NCI-H2081 treated with DMSO at 0.1 percent for 48 hours (cell line): ENCODE results near the gene PLSCR4.
"Not testable (repeated sequence)": the region's sequence is repeated elsewhere in the genome, so short reads cannot be mapped to it uniquely, and the experiment has no call there.

ENCODE experiments used
- DNase-seq: peaks from one replicate; lab custom pipeline; 2025; lab: John Stamatoyannopoulos, UW

Gene PLSCR4, protein sequence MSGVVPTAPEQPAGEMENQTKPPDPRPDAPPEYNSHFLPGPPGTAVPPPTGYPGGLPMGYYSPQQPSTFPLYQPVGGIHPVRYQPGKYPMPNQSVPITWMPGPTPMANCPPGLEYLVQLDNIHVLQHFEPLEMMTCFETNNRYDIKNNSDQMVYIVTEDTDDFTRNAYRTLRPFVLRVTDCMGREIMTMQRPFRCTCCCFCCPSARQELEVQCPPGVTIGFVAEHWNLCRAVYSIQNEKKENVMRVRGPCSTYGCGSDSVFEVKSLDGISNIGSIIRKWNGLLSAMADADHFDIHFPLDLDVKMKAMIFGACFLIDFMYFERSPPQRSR

DNA sequence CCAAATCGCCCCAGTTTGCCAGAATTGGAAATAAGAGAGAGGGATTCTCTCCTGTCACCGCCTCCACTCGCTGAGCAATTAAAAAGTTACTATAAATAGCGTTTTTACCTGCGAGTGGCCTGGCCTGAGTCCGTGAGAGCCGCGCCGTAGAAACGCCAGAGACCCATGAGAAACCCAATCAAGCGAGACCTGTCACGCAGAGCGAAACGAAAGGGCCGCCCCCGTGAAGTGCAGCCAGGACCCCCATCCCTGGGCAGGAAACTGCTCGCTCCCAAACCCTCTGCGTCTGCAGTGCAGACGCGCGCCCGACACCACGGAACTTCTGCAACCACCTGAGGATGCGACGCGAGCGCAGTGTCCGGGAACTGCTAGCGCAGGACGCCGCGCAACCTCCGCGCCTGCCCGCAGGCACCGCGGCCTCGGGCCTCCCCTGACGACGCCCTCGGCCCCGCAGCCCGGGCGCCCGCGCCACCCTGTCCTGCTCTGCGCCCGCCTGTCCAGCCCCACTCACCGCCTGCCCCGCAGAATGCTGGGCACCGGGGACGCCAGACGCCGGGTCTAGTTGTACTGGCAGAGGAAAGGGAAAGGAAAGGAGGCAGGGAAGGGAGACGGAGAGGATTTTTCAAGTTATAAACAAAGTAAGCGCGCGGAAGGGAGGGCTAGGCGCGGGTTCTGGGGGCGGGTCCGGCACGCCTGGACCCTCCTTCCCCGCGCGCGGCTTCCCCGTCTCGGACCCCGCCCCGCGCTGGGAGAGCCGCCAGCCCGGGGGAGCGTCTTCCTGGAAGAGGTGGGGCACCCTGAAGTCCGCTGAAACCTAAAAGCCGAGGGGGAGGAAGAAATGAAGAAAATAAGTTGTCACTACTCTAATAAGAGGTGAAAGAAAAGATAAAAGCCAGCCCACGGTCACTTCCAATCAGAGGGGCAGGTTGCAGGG is at the start of gene PLSCR4:
TSS of gene PLSCR4 (minus strand) at position 657 of the 934 bp plus-strand sequence. CDS start 29,034 bp downstream, outside the sequence.
- no peak for DNase-seq

DNA sequence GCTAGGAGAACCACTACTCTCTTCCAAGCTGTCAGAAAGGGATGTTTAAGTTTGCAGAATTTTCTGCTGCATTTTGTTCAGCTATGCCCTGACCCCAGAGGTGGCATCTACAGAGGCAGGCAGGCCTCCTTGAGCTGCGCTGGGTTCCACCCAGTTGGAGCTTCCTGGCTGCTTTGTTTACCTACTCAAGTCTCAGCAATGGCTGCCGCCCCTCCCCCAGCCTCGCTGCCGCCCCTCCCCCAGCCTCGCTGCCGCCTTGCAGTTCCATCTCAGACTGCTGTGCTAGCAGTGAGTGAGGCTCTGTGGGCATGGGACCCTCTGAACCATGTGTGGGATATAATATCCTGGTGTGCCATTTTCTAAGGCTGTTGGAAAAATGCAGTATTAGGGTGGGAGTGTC is 42.5 kb upstream of the PLSCR4 start:
- not testable (repeated sequence) for DNase-seq

DNA sequence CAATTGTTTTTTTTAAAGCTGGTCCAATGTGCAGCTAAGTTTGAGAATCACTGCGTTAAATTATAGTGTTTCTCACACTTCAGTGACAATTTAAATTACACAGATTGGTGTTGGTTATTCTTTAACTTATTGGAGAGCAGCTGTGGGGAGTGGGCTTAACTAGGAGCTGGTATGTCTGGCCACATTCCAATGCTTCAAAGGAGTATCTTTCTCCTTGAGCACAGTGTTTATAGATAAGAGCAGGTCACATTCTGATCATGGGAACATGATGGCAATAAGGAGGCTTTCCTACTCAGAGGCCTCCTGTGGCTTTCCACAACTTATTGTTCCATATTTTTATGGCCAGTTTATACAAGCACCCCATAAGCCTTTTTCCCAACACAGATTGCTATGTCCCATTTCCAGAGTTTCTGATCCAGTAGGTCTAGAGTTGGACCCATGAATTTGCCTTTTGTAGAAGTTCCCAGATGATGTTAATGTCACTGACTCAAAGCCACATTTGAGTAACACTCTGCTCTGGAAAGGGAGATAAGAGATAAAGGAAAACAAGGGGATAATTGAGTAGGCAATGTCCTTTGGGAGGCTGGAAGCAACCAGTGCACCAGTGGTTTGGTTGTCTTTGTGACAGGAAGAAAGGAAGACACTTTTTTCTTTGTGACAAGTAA is 33.0 kb upstream of the PLSCR4 start:
- no peak for DNase-seq

DNA sequence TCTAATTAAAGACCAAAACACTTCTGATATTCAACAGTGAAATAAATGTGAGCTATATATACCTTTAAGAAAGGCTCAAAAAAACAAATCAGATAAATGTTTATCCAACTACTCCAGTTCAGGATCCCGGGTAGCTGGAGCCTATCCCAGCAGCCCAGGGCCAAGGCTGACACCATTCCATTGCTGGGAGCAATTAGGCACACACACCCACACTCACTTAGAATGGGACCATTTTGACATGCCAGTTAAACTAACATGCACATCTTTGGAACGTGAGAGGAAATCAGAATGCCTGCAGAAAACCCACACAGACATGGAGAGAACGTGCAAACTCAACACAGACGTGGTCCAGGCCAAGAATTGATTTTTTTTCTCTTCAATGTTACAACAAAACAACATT is 30.0 kb upstream of the PLSCR4 start:
- no peak for DNase-seq

DNA sequence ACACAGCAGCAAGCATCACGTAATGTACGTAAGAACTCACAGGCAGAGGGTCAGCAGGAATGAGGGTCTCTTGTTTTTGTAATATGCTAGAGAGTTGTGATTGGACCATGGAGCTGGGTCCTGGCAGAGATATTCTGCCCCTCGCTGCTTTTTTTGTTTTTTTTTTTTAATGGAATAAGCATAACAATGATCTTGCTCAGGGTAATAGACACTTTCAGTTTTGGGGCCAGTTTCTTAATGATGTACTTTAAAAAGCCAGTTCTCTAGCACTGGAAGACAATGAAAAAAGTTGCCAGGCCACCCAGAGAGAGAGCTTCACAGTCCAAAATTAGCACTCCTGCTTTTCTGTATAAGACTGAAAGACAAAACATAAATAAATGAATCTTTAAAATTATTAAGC is 29.0 kb upstream of the PLSCR4 start:
- DNase-seq: no peak

DNA sequence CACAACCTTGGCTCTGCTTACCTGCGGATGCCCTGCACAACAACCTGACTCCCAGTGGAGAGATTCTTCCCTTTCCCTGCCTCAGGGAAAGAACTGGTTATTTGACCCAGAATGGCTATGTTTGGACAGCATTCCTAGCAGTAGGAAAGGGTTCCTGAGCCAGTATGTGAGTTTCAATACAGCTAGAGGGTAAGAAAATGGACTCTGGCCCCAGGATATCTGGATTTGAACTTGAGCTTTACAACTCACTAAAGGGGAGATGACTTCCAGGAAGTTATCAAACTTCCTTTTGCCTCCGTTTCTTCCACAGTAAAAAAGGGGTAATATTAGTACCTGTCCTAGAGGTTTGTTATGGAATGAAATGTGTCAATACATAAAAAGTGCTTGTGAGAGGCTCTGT is 28.1 kb upstream of the PLSCR4 start:
- DNase-seq: no peak

DNA sequence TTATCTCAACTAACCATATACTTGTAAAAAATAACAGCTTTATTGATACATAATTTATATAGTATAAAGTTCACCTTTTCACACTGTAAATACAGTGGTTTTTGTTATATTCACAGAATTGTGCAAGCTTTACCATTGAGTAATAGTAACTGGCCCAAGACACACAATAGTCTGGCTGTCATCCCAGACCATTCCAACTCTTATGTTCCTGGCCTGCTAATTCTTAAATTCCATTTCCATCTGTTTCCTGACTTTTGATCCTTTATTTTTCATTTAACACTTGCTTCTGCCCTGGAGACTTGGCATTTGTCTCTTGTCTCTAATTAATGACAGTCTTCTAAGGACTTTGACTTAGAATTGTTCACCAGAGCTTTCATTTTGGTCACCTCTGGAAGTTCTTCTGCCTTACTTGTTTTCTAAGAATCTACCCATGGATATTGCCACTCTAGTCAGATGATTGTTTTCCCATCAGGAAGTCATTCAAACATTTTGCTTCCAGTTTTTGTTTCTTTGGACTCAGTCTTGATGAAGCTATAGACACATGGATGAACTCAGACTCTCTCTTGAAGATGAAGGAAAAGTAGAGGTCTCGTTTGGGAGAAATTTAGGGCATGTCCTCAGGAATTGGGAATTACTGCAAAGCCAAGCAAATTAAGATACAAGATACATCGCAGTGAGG is 27.2 kb upstream of the PLSCR4 start:
- no peak for DNase-seq

DNA sequence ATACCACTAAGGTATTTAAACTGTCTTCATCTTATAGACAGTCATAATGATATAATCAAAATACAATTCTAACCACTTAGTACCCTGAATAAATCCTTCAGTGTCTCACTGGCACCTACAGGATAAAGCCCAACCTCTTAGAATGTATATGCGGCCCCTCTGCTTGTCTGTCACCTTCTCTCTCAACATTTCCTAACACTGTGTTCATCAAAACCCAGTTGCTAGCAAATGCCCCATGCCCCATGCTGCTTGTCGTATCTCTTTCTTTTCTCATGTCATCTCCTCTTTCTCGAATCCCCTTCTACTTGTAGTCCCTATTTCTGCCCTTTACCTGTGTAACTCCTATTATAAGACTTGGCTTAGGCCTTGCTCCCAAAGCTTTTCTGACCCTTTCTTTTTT is 24.6 kb upstream of the PLSCR4 start:
- no peak for DNase-seq

DNA sequence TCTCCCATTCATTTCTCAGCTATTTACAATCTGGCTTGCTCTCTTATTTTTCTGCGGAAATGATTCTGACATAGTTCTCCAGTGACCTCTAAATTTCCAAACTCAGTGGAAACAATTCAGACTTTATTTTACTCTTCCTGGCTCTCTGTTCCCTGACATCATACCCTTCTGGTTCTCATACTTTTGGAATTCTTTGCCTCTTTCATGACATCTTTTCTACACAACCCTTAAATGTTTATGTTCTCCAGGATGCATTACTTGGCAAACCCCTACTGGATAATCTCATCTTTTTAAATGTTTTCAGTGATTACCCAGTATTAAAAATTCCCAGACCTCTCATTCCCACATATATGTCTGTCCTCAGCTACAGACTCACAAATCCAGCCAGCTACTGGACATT is 23.9 kb upstream of the PLSCR4 start:
- DNase-seq: no peak

DNA sequence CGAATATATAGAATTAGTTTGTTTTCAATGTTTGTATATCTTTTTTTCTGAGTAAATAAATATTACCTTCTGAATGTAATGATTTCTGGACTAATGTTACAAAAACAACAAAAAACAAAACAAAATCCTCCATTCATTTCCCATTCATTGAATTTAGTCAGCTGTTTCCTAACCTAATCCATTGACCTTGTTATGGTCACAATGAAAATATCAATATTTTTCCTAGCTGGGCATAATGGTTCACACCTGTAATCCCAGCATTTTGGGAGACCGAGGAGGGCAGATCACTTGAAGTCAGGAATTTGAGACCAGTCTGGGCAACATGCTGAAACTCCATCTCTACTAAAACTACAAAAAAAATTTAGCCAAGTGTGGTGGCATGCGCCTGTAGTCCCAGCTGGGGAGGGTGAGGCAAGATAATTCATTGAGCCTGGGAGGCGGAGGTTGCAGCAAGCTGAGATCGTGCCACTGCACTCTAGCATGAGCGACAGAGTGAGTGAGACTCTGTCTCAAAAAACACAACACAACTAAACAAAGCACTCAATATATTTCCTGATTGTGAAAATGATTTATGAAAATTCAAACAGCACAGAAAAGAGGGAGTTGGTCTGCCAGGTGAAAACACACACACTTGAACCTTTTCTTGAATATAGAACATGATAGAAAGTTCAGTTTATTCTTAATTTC is 23.0 kb upstream of the PLSCR4 start:
- no peak for DNase-seq

DNA sequence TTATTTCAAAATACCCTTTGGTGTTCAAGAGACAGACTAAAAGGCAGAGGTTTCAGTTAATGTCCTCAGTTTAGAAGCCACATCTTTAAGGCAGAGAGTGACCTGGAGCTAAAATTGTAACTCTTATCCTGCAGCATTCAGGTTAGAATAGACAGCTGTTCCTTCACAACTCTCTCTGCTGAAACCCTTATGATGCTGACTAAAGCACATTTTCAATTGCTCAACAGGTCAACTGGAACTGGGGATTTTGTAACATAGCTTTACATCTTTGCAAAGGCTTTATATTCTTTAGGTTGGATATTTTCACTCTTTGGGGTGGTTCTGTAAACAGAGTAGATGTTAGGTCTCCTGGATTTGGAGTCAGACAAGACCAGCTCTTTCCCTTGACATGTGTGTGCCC is 20.3 kb upstream of the PLSCR4 start:
- no peak for DNase-seq

DNA sequence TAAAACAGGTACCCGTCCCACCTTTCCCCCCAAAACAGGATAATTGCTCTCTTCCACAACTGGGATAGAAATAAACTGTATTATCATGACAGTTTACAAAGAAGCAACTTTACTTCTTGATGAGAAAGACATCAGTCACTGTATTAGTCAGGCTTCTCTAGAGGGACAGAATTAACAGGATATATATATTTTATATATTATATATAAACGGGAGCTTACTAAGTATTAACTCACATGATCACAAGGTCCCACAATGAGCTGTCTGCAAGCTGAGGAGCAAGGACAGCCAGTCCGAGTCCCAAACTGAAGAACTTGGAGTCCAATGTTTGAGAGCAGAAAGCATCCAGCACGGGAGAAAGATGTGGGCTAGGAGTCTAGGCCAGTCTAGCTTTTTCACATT is 18.4 kb upstream of the PLSCR4 start:
- no peak for DNase-seq

DNA sequence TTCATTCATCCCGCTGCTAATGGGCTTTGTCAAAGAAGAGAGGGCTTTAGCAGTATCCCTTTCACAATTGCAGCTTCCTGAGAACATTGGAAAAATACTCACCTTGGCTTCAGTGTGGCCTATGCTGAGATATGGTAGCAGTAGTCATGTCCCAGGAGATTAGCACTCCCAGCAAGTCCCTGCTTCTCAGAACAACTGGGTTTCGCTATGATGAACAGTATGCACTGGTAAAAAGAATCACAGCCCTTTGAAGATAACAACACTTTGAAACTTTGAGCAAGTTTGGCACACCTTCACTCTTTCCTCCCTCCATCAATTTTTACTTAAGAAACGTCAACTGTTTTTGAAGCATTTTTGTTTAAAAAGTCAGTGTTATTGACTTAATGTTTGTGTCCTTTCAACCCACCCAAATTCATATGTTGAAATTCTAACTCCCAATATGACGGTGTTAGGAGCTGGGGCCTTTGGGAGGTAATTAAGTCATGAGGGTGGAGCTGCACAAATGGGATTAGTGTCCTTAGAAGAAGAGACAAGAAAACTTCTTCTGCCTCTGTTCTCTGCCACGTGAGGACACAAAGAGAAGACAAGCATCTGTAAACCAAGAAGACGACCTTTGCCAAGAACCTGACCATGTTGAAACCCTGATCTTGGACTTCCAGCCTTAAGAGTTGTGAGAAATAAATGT is 17.8 kb upstream of the PLSCR4 start:
- DNase-seq: no peak

DNA sequence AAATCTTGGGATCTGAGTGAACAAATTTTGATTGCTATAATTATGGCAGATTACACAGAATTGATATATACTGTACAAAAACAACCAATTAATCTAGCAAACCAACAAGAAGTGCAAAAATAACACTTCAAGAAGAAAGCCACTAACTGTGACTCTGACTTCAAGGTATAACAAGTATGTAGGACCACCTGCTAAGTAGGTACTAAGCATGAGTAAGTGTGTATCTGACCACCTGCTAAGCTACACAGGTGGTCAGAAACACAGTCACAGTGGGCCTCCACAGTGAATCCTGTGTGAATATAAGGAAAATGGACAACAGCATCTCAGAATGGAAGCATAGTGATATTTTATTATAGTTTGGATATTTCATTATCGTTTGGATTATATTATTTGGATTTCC is 14.8 kb upstream of the PLSCR4 start:
- DNase-seq: no peak

DNA sequence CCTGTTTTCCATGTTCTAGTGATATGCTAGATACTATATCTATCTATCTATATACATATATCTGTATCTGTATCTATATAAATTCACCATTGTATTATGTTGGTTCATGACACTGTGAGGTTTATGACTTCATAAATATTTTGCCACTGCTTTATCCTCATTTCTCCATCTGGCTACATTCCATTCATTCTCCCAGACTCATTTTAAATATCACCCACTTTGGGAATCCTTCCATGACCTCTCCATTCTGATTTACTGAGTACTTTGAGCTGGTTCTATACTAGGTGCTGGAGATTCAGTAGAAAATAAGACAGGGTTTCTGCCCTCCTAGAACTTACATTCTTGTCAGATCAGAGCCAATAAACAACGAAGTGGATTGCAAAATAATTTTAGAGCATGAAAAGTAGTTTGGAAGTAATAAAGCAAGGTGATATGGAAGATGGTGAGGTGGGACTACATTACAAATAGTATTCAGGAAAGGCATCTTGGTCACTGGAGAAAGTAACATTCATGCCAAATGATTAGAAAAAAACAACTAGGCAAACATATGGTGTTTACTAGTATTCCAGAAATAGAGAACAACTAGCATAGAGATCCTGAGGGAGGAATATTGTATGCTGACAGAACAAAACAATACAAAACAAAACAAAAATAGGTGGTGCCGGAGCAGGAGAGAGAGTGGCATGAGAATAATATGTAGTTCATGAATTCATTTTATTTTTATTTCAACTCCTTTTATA is 11.6 kb upstream of the PLSCR4 start:
- no peak for DNase-seq

DNA sequence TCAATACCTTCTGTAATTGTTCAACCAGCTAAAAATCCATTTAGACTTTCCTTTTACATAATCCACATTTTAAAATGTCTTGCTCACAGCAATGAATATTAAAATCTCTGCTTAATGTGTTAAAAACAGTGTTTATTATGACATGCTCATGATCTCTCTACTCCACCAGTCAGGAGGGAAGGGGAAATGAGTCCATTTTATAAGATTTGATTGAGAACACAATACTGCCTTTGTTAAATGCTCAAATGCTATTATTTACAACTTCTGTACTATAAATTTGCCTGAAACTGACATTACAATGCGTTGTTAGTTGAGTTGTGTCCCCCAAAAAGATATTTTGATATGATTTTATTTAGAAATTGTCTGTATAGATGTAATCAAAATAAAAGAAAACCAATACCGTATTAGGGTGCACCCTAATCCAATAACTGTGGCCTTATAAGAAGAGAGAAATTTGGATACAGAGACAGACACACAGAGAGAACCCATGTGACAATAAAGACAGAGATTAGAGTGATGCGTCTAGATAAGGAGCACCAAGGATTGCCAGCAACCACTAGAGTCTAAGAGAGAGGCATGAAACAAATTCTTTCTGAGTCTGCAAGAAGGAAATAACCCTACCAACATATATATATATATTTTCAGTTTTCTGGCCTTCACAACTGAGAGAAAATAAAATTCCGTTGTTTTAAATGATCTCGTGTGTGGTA is 9.1 kb upstream of the PLSCR4 start:
- DNase-seq: no peak

DNA sequence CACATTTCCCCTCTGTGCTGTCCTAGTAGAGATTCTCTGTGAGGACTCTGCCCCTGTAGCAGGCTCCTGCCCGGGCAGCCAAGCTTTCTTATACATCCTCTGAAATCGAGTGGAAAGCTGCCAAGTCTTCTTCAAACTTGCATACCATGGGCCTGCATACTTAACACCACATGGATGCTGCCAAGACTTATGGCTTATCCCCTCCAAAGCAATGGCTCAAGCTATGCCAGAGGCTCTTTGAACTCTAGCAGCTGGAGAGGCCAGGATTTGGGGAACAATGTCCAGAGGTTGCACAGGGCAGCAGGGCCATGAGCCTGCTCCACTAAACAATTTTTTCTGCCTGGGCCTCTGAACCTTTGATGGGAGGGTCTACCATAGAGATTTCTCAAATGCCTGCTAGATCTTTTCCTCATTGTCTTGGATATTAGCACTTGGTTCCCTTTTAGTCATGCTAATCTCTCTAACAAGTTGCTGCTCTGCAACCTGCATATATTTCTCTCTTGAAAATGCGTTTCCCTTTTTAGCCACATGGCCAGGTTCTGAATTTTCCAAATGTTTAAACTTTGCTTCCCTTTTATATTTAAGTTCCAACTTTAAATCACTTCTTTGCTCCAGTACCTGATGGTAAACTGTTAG is 6.1 kb upstream of the PLSCR4 start:
- DNase-seq: no peak

DNA sequence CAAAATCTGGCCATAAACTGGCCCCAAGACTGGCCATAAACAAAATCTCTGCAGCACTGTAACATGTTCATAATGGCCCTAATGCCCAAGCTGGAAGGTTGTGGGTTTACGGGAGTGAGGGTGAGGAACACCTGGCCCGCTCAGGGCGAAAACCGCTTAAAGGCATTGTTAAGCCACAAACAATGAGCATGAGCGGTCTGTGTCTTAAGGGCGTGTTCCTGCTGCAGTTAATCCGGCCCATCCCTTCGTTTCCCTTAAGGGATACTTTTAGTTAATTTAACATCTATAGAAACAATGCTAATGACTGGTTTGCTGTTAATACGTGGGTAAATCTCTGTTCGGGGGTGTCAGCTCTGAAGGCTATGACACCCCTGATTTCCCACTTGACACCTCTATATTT is 1.5 kb upstream of the PLSCR4 start:
- DNase-seq: not testable (repeated sequence)

DNA sequence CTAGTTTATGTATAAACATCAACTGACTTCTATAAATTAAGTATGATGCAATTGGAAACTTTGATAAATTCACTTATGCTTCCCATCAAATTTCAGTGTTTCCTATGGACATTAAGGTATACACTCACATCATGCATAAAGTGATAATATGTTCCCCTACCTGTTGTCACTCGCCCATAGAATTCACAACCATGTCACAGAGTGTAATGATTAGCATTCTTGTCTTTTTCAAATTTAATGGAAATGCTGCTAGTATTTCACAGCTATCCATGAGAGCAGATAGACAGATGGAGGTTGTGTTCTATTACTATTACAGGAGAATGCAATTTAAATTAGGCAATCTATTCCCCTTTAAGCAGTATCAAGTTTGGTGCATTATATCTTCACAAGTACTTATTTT is 984 bp downstream of the PLSCR4 start:
- no peak for DNase-seq
